Colonic mucosa (tissue), 4 donors: Measurements from ENCODE around the gene ANGPTL8. TPM values are rescaled to one million over a fixed set of nuclear protein-coding genes. Genes with fewer than 3 reads are reported as not detected.

Experiments used
- DNase-seq: peaks from one replicate; pipeline ENCODE4 v3.0.0-alpha.2; 2020
- H3K27ac ChIP-seq: fragments of 200-600 bp; one replicate; pipeline ENCODE4 v1.8.0; 2021
- H3K27me3 ChIP-seq: fragments of 200-600 bp; one replicate; pipeline ENCODE4 v1.8.0; 2021
- H3K36me3 ChIP-seq: fragments of 200-600 bp; one replicate; pipeline ENCODE4 v1.8.0; 2021
- H3K4me1 ChIP-seq: fragments of 200-600 bp; one replicate; pipeline ENCODE4 v1.8.0; 2021; ENCODE audit warnings: mild to moderate bottlenecking
- H3K4me3 ChIP-seq: fragments of 200-600 bp; one replicate; pipeline ENCODE4 v1.8.0; 2021
- H3K9ac ChIP-seq, 2 donors: one replicate each; pipeline ENCODE4 v1.7.0; 2013; ENCODE audit warnings: control low read depth in 2 of 2, low read depth in 2 of 2, low read length in 2 of 2
- H3K9me3 ChIP-seq: fragments of 200-600 bp; one replicate; pipeline ENCODE4 v1.8.0; 2021
- CTCF ChIP-seq: fragments of 200-600 bp; IDR thresholded peaks from one replicate; pipeline ENCODE4 v1.8.0; 2022; ENCODE audit warnings: antibody characterized with exemption, mild to moderate bottlenecking
- intact Hi-C: fragments of 100-400 bp; cut with DNase I; formaldehyde crosslinking; loops from one replicate; pipeline ENCODE4 v1.14.1; 2022
- total RNA-seq, 2 donors: library from RNA; stranded (reverse); fragmentation: NEBNext Ultra II Directional in 1 of 2; extraction: Animal tissue kit (Norgen Biotek cat#: 25700) in 1 of 2; gene quantifications; one replicate each; pipeline ENCODE4 v1.2.1, GENCODE V29; 2021
- donor health status: healthy.
- donor health status: DM: no; HTN: no; CAD: no.
- donor health status: DM: no; HTN: no; CAD: no.

The ANGPTL8 gene
- total RNA-seq, 2 donors from 2014 or later = not detected

- Histone ChIP-seq H3K27ac (no peak overlapping the region), H3K36me3 (no peaks in the 10 kb centered on the region), H3K9me3 (no peaks in the 10 kb centered on the region), H3K4me3 (no peak overlapping the region), H3K27me3 (no peaks in the 10 kb centered on the region), H3K4me1 (no peaks in the 10 kb centered on the region), H3K9ac (no peak overlapping the region)
- no peak for DNase-seq
- intact Hi-C loops = no loop called here
- no peak for TF ChIP-seq CTCF
These were observed 42.1 kb downstream of the ANGPTL8 start for GRCh38 chr19:11281356-11282049.

GRCh38 chr19:11284515-11284914 is 45.1 kb downstream of the ANGPTL8 start:
- H3K9ac ChIP-seq = no peak overlapping the region
- H3K4me1 ChIP-seq = no peaks in the 10 kb centered on the region
- no peak overlapping the region for H3K4me3 ChIP-seq
- H3K9me3 ChIP-seq = no peaks in the 10 kb centered on the region
- intact Hi-C loops = no loop called here
- H3K27me3 ChIP-seq = no peaks in the 10 kb centered on the region
- H3K27ac ChIP-seq = no peak overlapping the region
- no peak for TF ChIP-seq CTCF
- DNase-seq = no peak
- H3K36me3 ChIP-seq = no peaks in the 10 kb centered on the region

GRCh38 chr19:11286312-11286974 is 47.0 kb downstream of the ANGPTL8 start:
- H3K9me3 ChIP-seq = no peaks in the 10 kb centered on the region
- no peaks in the 10 kb centered on the region for H3K36me3 ChIP-seq
- H3K27ac ChIP-seq = no peak overlapping the region
- H3K27me3 ChIP-seq = no peaks in the 10 kb centered on the region
- no peak overlapping the region for H3K9ac ChIP-seq
- no peaks in the 10 kb centered on the region for H3K4me1 ChIP-seq
- intact Hi-C loops = no loop called here
- no peak overlapping the region for H3K4me3 ChIP-seq
- TF ChIP-seq CTCF = no peak
- no peak for DNase-seq

DNA sequence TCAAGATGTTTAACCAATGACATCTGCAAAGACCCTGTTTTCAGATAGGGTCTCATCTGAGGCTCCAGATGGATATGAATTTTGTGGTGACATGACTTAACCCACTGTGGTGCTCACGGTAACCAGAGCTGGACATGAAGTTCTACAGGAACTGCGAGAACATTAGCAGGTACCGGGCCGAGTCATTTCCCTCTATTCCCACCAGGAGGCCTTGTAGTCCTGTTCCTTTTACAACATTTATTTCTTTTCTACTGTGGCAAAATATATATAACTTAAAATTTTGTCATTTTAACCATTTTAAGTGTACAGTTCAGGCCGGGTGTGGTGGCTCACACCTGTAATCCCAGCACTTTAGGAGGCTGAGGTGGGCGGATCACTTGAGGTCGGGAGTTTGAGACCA is 48.9 kb downstream of the ANGPTL8 start:
- intact Hi-C loops = no loop called here
- peak; percentile 37 for TF ChIP-seq CTCF
- no peak overlapping the region for H3K4me3 ChIP-seq
- no peaks in the 10 kb centered on the region for H3K27me3 ChIP-seq
- H3K36me3 ChIP-seq = no peaks in the 10 kb centered on the region
- no peaks in the 10 kb centered on the region for H3K9me3 ChIP-seq
- H3K9ac ChIP-seq = no peak overlapping the region
- no peak overlapping the region for H3K27ac ChIP-seq
- no peaks in the 10 kb centered on the region for H3K4me1 ChIP-seq
- no peak for DNase-seq

- H3K4me1 ChIP-seq = no peaks in the 10 kb centered on the region
- TF ChIP-seq CTCF = no peak
- no peak for DNase-seq
- no peak overlapping the region for H3K27ac ChIP-seq
- no peak overlapping the region for H3K4me3 ChIP-seq
- no peak overlapping the region for H3K9ac ChIP-seq
- no peaks in the 10 kb centered on the region for H3K27me3 ChIP-seq
- H3K36me3 ChIP-seq = no peaks in the 10 kb centered on the region
- H3K9me3 ChIP-seq = no peaks in the 10 kb centered on the region
- intact Hi-C loops = loop anchor here (5.0 kb wide), 2 partner anchors 92 to 157 kb away; partner anchors contain the start of gene EPOR
These were observed 50.8 kb downstream of the ANGPTL8 start for GRCh38 chr19:11290256-11290655.
